Mucosa of gallbladder (tissue), 1 donor: ENCODE data around the gene FCRLB. TPM values are rescaled to one million over a fixed set of nuclear protein-coding genes. Genes with fewer than 3 reads are reported as not detected.
"Not testable (repeated sequence)": the region's sequence is repeated elsewhere in the genome, so short reads cannot be mapped to it uniquely, and the experiment has no call there.

Source experiments
- DNase-seq: peaks from one replicate; pipeline ENCODE4 v3.0.0-alpha.2; 2020; ENCODE audit warnings: low spot score
- total RNA-seq: library from RNA; stranded (reverse); gene quantifications from one replicate; pipeline ENCODE4 v1.2.1, GENCODE V29; 2021
- donor health status: DM: no; HTN: no; CAD: no.

Gene FCRLB
- total RNA-seq, 1 donor from 2014 or later, result 0.23 TPM

GRCh38 chr1:161739865-161740566 is 18.7 kb downstream of the FCRLB start:
- peak; percentile 26 for DNase-seq

- no peak for DNase-seq
These were observed 19.6 kb downstream of the FCRLB start for GRCh38 chr1:161740921-161741320.

- DNase-seq, result no peak
These were observed 21.9 kb downstream of the FCRLB start for GRCh38 chr1:161743231-161743630.

GRCh38 chr1:161747801-161748200 is 26.5 kb downstream of the FCRLB start:
- no peak for DNase-seq

- DNase-seq, result peak; percentile 94
These were observed 28.4 kb downstream of the FCRLB start, which contains the start of gene DUSP12 for GRCh38 chr1:161749509-161750407. TSS of gene DUSP12 (plus strand) at chr1:161749786. CDS start at chr1:161749802, 16 bp downstream.

- no peak for DNase-seq
These were observed 42.3 kb downstream of the FCRLB start for GRCh38 chr1:161763522-161764098.

- peak; percentile 93 for DNase-seq
These were observed 45.0 kb downstream of the FCRLB start, which contains the start of gene ATF6 for GRCh38 chr1:161766102-161766981. TSS of gene ATF6 (plus strand) at chr1:161766320. CDS start at chr1:161766361, 41 bp downstream.

- DNase-seq, result no peak
These were observed 47.1 kb downstream of the FCRLB start for GRCh38 chr1:161768461-161768860.

- DNase-seq, result no peak
These were observed 47.8 kb downstream of the FCRLB start for GRCh38 chr1:161768986-161769672.

- not testable (repeated sequence) for DNase-seq
These were observed 48.3 kb downstream of the FCRLB start for GRCh38 chr1:161769673-161770045.

GRCh38 chr1:161770250-161770649 is 48.9 kb downstream of the FCRLB start:
- DNase-seq, result no peak

GRCh38 chr1:161771161-161771560 is 49.8 kb downstream of the FCRLB start:
- no peak for DNase-seq

- DNase-seq, result no peak
These were observed 50.6 kb downstream of the FCRLB start for GRCh38 chr1:161771973-161772372.

GRCh38 chr1:161772397-161772796 is 51.1 kb downstream of the FCRLB start:
- no peak for DNase-seq

- no peak for DNase-seq
These were observed 52.4 kb downstream of the FCRLB start for GRCh38 chr1:161773791-161774190.

GRCh38 chr1:161777261-161777660 is 55.9 kb downstream of the FCRLB start:
- DNase-seq, result no peak
